ENCODE results near the gene CUEDC1.
"Not testable (repeated sequence)": the region's sequence is repeated elsewhere in the genome, so short reads cannot be mapped to it uniquely, and the experiment has no call there.

The CUEDC1 gene

DNA sequence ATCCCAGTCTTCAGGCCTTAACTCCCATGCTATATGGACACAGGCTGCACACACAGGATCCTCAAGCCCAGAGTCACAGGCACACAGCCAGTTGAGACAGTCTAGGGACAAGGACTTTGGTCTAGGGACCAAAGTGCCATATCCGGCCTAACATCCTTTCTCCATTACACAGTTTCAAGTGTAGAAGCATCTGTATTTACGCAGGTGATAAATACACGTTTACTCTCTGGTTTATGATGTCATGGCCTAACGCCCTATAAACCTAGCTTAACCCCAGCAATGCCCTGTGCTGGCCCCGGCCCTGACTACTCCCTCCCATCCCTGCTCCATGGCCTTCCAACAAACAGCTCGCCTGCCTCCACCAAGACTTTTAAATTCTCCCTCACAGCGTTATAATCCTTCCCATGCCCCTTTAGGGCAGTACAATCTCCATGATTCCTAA lies 17.1 kb downstream of the CUEDC1 start:
- DNase-seq (ENCODE audit: low spot score): no peak

DNA sequence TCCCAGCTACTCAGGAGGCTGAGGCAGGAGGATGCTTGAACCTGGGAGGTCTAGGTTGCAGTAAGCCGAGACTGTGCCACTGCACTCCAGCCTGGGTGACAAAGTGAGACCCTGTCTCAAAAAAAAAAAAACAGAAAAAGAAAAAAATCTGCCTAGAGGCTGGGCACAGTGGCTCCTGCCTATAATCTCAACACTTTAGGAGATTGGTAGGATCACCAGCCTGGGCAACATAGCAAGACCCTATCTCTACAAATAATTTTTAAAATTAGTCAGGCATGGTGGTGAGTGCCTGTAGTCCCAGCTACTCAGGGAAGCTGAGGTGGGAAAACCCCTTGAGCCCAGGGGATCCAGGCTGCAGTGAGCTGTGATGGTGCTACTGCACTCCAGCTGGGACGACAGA lies 17.7 kb downstream of the CUEDC1 start:
- no peak for DNase-seq (ENCODE audit: low spot score)

GRCh38 chr17:57935833-57936807 lies 19.1 kb downstream of the CUEDC1 start:
- DNase-seq (ENCODE audit: low spot score): peak; percentile 65

DNA sequence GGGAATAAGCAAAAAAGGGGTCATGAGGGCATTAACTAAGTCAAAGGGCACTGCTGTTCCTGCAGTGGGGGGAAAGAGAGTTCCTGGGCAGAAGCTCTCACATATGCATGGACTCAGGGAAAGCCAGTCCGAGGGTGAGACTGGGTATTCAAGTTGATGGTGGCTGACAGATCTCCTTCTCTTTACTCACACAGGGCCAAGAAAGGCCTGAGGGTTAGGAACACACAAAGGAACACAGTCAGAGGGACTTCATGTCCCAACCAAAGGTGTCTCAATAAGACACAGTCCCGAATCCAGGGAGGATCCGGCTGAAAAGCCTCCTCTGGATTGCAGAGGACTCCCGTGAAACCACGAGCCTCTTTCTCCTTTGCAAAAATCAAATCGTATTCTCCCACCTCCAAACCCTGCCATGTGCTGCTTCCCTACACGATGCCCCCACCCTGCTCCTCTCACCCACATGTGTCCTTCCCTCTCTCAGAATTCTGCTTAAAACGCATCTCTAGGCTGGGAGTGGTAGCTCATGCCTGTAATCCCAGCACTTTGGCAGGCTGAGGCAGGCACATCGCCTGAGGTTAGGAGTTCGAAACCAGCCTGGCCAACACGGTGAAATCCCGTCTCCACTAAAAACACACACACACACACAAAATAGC lies 23.6 kb downstream of the CUEDC1 start:
- DNase-seq (ENCODE audit: low spot score): no peak

DNA sequence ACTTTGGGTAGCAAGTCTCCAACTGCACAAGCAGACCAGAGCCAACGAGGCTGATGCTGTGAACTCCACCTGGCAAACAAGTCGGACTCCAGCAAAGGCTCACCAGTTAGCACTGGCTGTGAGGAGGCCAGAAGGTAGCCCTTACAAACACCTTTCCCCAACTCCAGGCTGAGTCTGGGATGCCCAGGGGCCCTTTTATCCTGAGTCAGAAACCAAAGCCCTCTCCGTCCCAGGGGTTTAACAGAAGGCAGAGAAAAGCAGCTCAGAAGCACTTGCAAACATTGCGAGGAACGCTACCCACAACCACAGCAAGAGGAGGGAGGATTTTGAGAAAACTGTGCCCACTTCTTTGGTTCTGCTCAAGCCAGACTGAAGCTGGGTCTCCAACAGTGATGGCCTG lies 25.0 kb downstream of the CUEDC1 start:
- DNase-seq (ENCODE audit: low spot score): no peak

GRCh38 chr17:57929386-57929785 lies 25.8 kb downstream of the CUEDC1 start:
- DNase-seq (ENCODE audit: low spot score): no peak

DNA sequence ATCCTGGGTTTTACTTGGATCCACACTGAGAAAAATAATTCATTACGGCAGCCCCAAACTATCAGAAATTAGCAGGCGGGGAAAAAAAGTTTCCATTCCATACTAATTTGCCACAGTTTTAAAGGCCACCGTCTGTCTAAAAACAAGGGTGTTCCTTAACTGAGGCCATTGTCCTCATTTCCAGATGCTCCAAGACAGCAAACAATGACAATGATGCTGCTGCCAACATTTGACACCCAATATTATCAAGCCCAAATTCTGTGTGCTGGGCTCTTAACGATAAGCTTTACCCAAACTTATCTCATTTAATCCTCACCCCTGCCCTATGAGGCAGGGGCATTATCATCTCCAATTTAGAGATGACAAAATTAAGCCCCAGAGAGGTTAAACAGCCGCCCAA lies 26.3 kb downstream of the CUEDC1 start:
- DNase-seq (ENCODE audit: low spot score): no peak

GRCh38 chr17:57927048-57927723 lies 28.0 kb downstream of the CUEDC1 start:
- peak; percentile 89 for DNase-seq (ENCODE audit: low spot score)

DNA sequence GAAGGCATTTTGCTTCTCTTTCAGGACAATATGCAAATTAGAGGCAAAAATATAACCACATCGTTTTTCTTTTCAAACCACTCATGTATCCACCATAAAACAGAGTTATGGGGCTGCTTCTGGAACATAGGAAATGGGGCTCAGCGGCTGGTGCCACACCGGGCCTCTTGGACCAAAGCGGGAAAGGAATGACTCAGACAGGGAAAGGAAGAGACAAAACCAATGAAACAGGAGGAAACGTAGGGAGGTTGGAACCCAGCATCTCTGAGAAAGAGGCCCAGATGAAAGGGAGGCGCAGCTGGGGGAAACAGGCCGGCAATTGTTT lies 28.5 kb downstream of the CUEDC1 start:
- DNase-seq (ENCODE audit: low spot score): no peak

- no peak for DNase-seq (ENCODE audit: low spot score)
These were observed 29.7 kb downstream of the CUEDC1 start for GRCh38 chr17:57925361-57925990.

DNA sequence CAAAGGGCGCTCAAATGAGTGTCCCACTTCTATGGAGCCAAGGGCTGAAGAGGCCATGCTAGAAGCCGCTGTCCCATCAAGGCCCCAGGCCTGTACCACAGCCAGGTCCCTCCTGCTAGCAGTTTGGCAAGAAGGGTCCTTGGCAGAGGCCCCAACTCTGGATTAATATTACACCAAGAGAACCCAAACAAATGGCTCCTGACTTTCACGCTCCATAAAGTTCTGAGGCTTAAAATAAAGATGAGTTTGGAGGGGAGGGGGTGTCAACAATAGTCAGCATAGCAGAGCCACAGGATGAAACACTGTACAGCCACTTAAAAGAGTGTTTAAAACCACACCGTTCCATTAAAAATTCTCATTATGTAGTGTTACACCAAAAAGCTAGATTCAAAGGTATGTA lies 30.5 kb downstream of the CUEDC1 start:
- DNase-seq (ENCODE audit: low spot score): no peak

GRCh38 chr17:57923182-57923872 lies 31.9 kb downstream of the CUEDC1 start:
- DNase-seq (ENCODE audit: low spot score): no peak

DNA sequence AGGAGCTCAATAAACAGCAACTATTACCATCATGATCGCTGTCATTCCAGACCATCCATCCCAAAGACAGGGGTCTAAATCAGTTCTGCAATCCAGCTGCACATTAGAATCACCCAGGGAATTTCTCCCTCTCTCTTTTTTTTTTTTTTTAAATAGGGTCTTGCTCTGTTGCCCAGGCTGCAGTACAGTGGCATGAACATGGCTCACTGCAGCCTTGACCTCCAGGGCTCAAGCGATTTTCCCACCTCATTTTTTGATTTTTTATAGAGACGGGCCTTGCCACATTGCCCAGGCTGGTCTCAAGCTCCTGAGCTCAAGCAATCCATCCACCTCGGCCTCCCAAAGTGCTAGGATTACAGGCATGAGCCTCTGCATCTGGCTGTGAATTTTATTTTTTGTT lies 32.5 kb downstream of the CUEDC1 start:
- DNase-seq (ENCODE audit: low spot score): not testable (repeated sequence)

DNA sequence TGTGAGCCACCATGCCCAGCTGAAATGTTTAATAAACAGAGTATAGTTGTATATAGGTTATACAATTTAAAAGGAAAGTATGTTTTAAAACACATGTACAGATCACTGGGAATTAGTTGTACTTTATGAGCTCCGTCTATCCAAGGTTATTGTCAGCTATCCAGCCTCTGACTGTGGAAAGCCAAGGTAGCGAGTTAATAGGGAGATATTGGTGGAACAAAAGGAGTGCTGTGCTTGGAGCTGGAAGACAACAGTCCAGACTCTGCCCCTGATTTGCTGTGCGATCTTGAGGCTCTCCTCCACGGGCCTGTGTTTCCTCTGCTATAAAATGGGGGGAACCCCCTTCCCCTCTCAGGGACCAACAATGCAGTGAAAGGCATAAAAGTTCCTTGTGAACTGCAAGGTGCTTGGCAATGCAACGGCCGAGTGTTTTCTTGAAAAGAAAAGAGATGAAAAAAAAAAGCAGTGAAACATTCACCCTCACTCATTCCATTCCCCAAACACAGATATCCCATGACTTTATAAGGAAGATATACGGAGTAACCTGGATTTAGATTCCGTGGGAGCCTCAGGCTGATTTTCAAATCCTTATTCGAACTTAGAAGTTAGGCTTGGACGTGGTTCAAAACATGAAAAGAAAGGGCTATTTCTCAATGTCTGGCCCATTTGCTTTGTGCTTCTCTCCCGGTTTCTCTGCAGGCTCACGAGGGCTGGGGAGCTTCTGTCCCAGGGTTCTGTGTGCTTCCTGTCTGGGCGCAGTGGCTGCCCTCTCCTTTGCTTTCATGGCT lies 34.1 kb downstream of the CUEDC1 start:
- DNase-seq (ENCODE audit: low spot score): no peak

DNA sequence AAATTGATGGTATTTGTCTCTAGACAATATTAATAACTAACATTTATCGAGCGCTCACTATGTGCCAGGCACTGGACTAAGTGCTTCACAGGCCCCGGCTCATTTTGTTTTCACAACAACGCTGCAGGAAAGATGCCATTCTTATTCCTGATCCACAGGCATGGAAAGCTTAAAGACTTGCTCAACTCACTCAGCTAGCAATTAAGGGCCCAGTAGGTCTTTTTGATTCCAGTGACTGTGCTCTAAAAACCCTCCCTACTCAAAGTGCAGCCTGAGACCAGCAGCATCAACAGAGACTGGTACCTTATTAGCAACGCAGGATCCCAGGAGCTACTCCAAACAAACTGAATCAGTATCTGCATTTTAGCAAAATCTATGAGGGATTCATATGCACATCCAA lies 35.3 kb downstream of the CUEDC1 start:
- DNase-seq (ENCODE audit: low spot score): no peak

DNA sequence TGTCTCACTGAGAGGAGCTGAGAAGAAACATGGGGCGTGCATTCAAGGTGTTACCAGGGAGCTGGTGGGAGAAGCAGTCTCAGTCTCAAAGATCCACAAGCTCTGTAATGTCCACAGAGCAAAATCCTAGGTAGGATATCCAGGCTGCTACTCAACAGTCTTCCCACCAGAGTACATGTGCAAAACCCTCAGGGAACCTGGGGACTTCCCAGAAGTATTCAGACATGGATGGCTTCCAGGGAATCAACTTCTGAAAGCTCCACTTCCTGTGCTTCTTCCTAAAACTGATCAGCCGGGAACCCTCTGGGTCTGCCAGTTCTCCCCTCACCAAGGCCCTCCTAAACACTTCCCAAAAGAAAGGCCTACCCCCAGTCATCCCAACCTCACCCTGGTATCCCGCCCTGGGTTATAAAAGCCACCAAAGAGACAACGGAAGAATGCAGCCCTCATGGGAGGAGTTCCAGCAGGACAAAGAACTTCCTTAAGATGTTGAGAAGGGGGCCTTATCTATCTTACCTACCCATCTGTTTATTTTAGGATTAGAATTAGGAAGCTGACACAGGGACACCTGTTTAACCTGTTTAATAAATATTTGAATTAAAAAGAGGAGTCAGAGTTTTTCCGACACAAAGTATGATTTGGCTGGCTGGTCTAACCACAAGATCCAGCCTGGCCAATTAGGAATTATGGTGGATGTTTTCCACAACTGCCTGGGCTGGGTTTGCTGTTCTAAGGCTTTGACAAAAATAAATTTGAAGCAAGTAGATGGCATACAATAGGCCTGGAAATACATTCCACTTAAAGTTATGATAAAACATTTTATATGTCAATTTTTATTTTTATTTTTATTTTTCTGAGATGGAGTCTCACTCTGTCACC lies 37.0 kb downstream of the CUEDC1 start:
- no peak for DNase-seq (ENCODE audit: low spot score)

- DNase-seq (ENCODE audit: low spot score): no peak
These were observed 38.0 kb downstream of the CUEDC1 start for GRCh38 chr17:57916925-57917858.

DNA sequence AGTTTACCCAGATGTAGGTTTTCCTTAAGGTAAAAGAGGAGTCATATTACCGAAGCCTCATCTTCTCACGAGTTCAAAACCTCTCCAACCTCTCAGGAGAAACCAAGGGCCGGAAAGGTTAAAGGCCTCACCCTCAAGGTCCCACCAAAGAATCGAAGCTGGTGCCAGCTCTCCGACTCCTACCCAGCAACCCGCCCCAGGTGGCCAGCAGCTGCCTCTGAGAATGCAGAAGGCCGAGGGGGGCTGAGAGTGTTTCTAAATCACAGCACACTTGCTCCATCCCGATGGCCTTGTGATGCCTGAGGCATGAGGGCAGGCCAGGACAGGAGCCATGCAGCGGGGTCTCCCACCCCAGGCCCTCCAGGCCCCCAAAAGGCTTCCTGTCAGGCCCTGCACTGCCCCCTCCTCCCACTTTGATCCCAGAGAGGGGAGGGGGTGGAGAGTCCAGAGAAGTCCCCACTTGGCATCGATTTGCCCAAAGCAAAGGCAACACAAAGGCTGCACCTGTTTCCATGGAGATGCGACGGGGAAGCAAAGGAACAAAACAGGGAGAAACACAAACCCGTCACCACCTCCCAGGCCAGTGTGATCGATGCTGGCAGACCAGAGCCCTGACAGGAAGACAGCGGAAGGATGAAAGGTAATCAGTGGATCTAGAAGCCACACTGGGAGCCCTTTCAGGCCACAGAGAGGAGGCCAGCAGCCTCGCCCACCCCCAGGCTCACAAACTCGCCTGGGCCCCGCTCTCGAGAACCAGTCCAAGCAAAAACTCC lies 39.0 kb downstream of the CUEDC1 start:
- DNase-seq (ENCODE audit: low spot score): no peak
